Measurements from ENCODE around the gene OCA2.

- TF ChIP-seq POLR2A (IDR thresholded peaks at IDR 0.05) = no peak
- TF ChIP-seq CTCF (IDR thresholded peaks at IDR 0.05) = no peak
Measured at GRCh38 chr15:27985099-27985498, 114.0 kb downstream of the OCA2 start.
